HG03432 (cell line): ENCODE measurements around the gene UTRN.

Experiments used
- ATAC-seq: cut with Tn5 transposase; IDR thresholded peaks from one replicate; pipeline ENCODE4 v1.9.1; 2021; ENCODE audit warnings: mild to moderate bottlenecking, moderate library complexity; ENCODE audit not compliant: unreplicated experiment

The UTRN gene

DNA sequence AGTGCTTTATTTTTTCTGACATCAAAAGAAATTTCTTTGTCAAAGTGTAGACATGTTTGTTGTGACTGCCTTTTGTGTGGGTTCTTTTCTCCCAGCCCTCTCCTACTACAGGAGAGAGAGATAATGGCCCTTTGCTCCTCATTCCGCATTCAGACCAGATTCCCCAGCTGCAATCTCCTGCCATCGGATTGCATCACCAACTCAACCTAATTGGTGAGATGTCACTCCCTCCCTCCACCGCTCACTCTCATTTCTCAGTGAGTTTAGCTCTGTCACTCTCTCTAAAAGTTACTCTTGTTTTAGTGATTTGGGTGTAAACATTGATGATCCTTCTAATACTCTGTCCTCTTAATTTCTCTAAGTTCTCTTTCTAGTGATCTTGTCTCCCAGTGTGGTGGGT, 22.7 kb downstream of the UTRN start:
- no peak for ATAC-seq

DNA sequence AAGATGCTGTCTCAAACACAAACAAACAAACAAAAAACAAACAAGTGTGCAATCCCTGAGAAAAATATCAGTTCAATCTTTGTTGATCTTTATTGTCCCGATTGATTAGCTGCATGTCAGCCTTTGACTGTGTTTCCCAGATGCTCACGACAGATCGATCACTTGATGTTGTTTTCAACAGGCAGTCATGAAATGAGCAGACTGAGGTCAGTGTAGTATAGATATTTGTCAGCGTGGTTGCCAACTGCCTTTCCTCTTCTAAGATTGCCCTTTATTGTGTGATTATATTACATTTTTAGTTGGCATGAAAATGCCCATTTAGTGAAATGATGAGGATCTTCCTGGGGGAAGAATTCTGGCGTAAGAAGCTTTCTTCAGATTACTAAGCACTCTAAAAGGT, 25.6 kb downstream of the UTRN start:
- peak; percentile 36 for ATAC-seq

DNA sequence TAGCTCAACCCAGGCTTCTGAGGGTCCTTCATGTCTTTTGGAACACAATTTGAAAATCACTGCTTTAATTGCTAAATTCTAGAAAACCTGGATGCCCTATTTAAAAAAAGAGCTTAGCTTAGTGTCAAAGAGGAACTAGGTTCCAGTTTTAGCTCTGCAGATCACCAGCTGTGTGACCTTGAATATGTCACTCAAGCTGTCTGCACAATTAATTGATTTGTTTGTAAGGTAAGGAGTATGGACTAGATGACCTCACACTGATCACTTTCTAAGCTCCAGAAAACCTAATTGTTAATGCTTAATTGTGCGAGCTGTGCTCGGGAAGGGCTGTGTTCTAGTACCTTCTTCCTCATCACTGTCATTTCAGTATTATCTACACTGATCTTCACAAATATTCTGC, 26.2 kb downstream of the UTRN start:
- ATAC-seq: no peak

DNA sequence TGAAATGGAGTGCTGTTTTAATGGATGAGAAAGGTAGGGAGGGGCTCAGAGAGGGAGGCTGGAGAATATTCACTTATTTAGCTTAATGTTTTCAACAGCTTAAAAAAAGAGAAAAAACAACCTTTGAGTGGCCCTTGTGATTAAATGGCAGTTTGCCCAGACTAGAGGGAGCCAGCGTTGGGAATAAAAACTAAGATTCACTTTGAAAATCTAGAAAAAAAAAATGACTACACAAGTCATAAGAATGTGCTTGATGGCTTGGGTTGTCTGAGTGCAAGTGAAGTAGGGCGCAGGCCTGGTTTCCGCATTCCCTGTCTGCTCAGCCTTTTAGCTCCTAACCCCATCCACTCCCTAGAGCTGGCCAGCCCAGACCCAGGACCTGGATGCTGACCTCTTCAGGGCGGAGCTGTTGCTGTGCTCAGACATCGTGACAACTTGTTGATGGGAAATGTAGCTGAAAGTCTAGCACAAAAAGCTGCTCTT, 28.9 kb downstream of the UTRN start:
- no peak for ATAC-seq

DNA sequence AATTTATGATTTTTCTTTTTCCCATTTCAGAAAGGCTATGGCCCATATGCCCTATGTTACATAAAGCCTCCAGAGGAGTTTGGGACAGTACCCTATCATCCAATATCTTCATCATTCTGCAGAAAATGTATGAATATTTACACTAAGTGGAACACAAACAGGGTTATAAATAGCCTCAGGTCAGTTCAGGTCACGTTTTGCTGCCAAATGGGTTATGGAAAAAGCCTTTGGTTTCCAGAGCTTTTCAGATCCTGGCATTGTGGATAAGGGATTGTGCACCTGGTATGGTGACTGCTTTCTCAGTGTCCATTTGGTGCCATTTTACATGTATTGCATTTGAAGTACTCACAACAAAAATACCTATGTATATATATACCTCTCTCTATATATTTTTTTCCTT, 29.4 kb downstream of the UTRN start:
- ATAC-seq: no peak

DNA sequence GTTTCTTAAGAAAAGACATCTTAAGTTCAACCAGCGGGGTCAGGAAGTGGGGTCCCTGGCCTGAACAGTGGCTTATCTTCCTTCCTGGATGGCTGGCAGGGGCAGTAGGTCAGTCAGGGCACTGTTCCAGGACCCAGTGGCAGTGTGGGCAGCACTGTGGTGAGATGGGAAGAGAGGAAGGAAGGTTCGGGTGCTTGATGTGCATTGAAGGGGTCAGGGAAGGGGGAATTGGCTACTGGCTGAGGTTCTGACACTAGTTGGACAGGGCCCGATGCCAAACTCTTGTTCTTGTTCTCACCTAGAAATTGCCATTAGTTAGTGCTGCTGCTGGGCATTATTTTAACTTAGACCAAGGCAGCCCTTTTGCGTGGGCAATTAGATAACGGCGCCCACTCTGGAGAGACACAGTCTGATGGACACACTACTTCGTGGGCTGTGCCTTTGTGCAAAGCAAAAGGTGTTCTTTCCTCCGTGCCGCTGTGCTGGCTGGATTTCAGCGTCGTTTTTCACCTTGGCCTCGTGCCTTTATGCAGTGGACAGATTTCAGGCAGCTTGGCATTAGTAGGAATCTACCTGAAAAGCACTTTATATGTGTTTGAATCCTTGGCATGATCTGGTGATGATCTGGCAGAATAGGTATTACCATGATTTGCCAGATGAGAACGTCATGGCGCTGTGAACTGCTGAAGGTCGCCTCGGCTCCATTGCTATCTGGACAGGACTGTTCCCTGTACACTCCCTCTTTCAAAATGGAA, 30.3 kb downstream of the UTRN start:
- ATAC-seq: no peak

DNA sequence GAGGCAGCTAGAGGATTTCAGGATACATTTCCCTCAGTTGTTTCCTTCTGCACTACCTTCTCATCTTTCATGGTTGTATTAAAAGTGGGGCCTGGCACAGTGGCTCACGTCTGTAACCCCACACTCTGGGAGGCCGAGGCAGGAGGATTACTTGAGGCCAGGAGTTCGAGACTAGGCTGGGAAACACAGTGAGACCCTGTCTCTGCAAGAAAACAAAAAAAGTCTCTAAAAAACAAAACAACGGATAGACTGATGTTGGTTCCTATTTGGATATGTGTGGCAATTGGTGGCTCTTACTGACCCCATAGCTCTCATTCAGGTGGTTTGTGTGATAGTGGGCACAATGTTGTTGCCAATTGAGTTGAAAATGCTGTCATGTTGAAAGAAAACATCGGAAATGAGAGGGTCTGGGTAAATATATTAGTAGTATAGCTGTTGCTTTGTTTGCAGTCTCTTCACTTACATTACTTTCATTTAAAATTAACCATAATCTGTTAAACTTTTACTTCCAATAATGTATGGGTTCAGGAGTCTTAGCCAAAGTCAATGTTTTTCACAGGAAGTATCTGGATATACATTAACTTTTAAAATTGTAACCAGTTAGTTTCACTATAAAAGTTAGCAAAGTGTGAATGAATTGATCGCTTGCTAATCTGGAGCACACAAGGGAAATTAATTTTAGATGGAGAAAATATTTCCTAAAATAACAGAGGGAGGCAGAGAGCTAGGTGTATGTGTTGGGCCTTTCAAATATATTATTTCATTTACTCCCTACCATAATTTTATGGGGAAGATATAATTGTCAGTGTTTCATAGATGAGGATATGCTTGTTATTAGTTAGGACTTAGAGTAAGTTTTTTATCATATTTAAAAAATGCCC, 31.1 kb downstream of the UTRN start:
- peak; percentile 78 for ATAC-seq

DNA sequence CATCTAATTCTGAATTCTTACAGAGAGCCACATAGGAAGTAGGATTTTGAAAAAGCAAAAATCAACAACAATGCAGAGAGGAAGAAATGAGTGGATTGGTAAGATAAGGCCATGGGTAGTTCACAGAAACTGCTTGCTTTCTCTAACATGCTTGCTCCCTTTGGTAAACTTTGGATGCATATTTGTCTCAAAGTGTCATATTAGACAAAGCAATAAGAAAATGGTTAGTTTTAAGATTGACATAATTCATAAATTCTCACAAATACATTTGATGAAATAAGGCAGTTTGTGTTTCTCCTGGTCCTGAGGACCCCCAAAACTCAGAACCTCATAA, 31.7 kb downstream of the UTRN start:
- ATAC-seq: peak; percentile 15

DNA sequence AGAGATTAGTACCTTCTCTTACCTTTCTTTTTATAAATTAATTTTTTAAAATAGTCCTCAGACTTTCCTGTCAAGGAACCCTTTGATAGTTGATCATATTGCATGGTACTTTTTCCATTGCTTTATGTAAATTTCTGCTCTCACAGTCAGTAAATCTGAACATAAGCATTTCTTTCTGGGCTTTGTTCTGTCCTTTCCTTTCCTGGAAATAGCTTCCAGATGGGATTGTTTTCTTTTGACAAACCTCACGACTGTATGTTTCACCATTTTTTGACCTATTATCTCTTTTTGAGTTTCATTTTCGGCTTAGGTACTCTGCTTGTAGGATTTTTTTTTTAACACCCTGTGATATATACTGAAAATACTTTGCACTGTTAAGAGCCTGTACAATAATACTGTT, 32.6 kb downstream of the UTRN start:
- ATAC-seq: no peak

DNA sequence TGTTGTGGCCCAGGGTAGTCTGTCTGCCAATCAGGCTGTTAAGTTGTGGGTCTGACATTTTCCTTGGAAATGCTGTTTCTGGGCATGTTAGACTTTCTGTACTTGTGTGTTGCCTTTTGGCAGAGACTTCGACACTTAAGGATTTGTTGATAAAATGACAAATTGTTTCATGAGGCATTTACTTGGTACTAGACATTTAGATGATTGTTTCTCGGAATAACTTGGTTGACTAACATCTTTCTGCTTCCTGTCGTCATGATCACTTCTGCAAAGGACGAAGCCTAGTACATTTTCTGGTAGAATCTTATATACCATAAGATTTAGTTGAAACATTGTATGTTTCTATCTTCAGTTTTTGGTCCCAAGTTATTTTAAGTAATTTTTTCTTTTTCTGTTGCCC, 34.1 kb downstream of the UTRN start:
- no peak for ATAC-seq

DNA sequence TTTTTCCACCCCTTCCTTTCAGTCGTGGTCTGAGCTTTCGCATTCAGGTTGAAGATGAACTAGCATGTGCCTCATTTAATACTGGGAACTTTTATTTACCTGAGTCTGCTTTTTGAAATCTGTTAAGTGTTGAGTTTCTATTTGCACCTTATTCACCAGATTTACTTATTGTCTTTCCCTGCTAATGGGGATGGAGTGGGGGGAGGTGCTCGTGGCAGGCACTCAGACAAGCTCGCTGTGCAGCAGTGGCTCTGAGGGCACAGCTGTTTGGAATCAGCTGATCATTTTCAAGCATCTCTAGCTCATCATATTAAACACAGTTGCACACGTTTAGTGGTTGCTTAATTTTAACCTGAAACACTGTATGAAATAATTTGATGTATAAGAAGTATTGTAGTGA, 35.6 kb downstream of the UTRN start:
- no peak for ATAC-seq

DNA sequence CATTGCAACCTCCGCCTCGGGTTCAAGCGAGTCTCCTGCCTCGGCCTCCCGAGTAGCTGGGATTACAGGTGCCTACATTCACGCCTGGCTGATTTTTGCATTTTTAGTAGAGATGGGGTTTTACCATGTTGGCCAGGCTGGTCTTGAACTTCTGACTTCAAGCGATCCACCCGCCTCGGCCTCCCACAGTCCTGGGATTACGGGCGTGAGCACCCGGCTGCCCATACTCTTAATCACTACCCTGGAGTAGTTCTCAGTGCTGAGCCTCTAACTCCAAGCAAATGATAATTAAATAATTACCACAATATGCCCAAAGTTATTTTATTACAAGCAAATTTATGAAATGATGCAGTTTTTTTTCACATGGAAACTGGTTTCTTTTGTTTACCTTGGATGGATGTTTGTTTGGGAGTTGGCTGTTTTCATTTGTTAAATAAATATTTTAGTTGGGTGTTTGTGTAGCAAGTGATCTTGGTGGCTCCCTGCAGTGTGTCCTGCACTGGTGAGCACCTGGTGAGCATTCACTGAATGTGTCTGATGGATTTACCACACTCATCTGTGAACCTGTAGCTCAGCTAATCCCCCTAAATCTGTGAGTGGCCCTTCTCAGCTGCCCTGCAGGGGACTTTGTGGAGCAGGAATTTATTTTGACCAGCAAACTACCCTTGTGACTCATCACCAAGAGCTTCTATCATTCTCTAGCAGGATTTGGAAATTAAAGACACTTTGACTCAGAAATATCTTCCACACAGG, 36.9 kb downstream of the UTRN start:
- ATAC-seq: no peak

DNA sequence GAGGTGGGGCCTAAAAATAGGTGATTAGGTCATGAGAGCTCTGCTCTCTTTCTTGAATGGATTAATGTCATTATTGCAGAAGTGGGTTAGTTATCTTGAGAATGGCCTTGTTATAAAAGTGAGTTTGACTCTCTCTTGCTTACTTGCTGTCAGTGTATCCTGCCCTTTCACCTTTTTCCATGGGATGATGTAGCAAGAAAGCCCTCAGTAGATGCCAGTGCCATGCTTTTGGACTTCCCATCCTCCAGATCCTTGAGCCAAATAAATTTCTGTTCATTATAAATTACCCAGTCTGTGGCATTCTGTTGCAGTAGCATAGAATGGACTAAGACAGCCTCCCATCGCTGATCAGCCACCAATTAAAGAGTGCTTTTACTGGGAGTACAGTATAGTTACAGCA, 40.1 kb downstream of the UTRN start:
- no peak for ATAC-seq

DNA sequence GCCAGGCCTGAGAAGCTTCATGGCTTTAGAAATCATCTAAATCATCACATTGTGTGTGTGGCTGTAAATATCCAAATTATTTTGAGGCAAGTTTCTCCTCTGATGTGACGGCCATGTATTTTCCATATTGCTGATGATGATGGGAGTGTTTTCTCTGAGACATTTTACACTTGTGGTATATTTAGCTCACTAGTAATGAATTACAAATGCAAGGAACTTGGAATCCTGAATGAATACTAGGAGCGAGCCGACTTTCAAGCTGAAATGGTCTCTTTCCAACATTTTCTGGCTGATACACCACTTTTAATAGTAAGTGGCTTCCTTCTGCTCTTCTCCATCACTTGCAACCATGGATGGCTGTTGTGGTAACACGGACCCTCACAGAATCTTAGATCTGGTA, 41.3 kb downstream of the UTRN start:
- no peak for ATAC-seq

DNA sequence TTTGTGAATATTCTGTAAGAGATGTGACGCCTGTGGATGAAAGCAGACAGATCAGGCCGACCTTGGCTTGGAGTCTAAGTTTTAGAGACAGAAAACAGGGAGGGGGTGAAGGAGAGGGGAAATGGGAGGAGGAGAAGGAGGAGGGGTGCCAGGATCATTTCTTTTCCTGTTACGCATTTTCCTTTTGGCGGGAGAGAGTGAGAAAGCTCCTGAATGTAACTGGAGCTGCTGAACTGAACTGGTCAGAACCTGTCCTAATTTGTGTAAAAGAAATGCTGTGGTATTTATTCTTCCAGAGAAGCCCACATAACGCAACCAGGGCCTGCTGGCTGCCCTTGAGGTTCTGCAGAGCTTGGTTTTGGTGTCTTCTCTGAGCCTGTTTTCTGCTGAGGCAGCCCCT, 41.9 kb downstream of the UTRN start:
- no peak for ATAC-seq

DNA sequence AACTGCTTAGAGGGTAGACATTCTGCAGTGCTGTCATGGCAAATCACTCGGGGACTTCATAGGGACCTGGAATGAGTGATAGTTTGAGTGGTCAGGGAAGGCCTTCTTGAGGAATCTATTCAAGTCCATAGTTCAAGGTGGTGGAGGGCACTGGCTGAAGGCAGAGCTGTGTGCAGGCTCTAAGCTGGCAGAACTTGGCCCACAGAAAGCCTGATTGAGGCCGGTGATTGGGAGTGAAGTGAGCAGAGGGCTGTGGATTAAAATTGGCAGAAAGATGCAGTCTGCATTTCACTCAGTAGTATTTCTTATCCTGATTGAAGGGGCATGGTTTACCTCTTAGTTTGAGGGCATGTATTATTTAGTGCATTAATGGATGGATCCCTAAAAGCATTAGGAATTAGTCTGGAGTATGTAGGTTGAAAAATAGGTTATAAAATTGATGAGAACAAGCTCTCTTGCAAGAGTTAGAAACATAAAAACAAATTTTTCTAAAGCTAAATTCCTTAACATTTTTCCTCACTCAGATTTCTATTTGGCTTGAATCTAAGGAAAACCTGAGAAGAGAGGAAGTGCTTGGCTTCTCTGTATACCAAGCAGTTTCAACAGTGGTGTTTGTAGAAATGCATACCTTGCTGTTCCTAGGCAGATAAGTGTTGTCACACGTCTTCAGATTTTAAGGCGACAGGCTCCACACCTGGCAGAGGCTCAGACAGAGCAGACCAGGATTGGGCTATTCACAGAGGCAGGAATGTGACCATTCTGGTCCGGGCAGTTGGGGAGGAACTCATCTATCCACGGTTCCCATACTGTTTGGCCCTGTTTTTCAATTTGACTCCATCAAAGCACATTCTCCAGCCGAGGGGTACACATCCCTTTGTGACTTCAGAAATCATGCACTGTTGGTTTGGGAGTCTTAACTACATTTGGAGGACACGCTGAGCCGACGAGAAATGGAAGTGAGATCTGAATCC, 45.2 kb downstream of the UTRN start:
- no peak for ATAC-seq

DNA sequence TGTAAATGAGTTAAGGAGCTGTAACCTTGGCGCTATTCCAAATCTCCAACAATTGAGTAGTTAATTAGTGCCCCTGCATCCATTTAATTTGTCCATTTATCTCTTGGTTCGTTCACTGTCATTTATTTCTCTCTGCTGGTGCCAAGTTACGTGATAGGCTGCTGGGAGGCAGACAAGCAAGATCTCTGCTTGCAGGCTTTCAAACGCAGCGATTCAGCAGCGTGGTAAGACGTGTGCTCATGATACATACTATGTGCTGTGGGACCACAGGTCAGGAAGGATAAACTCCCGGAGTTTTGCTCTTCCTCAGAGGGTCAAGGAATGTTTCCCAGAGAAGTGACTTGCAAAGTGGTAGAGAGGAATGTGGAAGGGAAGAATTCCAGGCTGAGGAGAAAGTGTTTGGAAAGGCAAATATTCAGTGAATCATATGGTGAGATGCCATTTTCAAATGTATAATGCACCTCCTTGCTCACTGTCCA, 46.4 kb downstream of the UTRN start:
- ATAC-seq: no peak

DNA sequence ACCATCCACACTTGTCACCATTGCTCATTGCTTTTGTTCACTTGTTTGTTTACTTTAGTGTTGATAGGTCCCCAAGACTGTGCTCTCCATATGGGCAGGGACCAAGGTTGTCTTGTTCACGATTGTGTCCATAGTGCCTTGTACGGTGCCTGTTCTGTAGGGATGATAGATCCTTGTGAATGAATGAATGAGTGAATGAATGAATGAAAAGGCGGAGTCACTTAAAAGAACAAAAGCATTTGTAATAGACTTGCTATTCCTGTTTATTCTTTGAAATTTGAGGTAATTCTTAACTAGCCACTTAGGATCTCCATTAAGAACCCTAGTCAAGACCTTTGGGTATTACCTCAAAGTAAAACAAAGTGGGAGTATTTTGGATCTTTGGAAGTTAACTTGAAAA, 47.0 kb downstream of the UTRN start:
- no peak for ATAC-seq

DNA sequence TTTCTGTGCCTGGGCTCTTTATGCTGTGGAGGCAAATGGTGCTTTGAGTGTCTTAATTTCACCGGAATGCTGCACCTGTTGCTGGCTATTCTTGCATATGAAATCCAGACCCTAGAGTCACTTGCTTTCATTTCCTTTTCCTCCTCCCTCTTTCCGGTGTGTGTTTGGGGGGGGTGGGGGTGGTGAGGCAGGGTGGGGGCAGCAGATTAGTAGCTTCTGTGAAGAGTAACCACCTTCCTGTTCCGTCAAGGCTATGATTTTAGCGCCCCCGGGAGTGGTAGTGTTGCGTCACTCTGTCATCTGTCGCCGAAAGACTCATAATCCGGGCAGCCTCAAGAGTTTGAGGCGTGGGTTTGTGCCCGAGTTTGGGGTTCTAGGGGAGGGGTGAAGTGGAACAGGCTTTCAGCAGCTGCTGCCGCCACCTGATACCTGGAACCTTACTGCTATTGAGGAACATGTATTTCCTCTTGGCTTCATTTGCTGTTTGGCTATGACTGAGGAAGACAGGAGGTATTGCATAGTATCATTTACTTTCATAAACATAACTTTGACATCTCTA, 49.1 kb downstream of the UTRN start:
- peak; percentile 64 for ATAC-seq
